IPS DF 4.7 (cell line): ENCODE results near the gene SLC25A6.
"Not testable (repeated sequence)": the region's sequence is repeated elsewhere in the genome, so short reads cannot be mapped to it uniquely, and the experiment has no call there.

Experiments
- DNase-seq: peaks from one replicate; pipeline ENCODE4 v3.0.0-alpha.2; 2013; ENCODE audit warnings: low spot score; ENCODE audit errors: extremely low read depth

Gene SLC25A6

DNA sequence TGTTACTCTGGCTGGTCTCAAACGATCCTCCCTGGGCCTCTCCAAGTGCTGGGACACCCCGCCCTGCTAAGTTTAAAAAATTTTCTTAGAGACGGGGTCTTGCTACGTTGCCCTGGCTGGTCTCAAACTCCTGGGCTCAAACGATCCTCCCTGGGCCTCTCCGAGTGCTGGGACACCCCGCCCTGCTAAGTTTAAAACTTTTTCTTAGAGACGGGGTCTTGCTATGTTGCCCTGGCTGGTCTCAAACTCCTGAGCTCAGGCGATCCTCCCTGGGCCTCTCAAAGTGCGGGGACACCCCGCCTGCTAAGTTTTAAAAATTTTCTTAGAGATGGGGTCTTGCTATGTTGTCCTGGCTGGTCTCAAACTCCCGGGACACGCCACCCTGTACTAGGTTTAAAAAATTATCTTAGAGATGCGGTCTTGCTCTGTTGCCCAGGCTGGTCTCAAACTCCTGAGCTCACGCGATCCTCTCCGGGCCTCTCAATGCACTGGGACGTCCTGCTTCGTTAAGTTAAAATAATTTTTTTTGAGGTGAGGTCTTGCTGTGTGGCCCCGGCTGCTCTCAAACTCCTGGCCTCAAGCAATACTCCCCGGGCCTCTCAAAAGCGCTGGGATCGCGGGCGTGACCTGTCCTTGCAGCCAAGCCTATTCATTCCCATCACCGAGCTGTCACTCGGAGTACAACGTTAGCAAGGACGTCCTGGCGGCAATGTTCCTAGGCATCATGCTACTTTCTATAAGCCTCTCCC, 1.1 kb downstream of the SLC25A6 start:
- DNase-seq, result no peak

DNA sequence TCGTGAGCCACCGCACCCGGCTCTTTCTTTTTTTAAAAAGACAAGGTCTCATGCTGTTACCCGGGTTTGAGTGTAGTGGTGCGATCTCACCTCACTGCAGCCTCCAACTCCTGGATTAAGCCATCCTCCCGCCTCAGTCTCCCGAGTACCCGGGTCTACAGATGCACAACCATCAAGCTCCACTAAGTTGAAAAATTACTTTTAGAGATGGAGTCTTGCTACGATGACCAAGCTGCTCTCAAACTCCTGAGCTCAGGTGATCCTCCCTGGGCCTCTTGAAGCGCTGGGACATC, 2.0 kb downstream of the SLC25A6 start:
- DNase-seq, result no peak

DNA sequence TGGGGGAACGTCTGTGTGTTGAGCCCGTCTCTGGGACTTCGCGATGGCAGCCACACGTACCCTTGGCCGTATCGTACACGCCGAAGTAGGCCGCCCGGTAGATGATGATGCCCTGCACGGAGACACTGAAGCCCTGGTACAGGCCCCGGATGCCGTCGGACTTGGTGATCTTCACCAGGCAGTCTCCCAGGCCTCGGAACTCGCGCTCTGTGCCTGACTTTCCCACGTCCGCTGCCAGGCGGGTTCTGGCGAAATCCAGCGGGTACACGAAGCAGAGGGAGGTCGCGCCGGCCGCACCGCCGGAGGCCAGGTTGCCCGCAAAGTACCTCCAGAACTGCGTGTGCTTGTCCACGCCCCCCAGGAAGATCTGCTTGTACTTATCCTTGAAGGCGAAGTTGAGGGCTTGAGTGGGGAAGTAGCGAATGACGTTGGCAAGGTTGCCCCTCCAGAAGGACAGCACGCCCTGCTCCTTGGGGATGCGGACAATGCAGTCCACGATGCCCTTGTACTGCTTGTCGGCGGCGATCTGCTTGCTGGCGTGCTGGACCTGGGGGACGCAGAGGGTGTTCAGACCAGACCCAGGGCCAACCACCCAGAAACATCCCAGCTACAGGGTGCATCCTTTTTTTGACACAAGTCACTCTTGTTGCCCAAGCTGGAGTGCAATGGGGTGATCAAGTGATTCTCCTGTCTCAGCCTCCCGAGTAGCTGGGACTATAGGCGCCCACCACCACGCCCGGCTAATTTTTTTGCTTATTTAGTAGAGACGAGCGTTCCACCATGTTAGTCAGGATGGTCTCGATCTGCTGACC, 2.5 kb downstream of the SLC25A6 start:
- no peak for DNase-seq

DNA sequence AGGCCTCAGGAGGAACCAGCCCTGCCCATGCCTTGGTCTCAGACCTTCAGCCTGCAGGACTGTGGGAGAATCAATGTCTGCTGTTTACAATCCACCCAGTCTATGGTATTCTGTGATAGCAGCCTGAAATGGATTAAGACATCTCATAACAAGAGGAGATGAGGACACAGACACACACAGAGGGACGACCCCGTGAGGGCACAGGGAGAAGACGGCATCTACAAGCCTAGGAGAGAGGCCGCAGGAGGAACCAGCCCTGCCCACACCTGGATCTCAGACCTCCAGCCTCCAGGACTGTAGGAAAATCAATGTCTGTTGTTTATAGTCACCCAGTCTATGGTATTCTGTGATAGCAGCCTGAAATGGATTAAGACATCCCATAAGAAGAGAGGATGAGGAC, 3.3 kb downstream of the SLC25A6 start:
- DNase-seq, result no peak

DNA sequence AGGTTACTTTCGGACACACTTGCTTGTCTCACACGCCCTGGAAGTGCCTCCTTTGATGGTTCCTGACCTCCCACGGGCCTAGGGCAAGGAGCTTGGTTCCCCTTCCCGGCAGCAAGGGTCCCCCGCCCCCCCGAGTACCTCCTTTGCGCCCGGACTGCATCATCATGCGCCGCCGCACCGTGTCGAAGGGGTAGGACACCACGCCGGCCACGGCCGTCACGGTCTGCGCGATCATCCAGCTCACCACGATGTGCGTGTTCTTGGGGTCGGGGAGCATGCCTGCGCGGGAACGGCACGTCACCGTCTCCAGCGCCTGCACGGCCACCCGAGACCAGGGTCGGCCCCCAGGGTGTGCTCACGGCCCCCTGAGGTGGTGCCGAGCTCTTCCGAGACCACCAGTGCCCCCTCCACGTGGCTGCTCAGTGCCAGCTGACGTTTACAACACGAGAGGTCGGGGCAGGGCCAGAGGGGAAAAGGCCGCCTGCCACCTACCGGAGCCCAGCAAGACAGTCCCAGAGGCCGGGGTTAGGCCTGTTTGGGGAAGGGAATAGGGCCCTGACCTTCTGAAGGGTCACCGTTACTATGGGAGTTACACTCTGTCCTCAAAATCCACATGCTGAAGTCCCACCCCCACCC, 4.7 kb downstream of the SLC25A6 start:
- no peak for DNase-seq

DNA sequence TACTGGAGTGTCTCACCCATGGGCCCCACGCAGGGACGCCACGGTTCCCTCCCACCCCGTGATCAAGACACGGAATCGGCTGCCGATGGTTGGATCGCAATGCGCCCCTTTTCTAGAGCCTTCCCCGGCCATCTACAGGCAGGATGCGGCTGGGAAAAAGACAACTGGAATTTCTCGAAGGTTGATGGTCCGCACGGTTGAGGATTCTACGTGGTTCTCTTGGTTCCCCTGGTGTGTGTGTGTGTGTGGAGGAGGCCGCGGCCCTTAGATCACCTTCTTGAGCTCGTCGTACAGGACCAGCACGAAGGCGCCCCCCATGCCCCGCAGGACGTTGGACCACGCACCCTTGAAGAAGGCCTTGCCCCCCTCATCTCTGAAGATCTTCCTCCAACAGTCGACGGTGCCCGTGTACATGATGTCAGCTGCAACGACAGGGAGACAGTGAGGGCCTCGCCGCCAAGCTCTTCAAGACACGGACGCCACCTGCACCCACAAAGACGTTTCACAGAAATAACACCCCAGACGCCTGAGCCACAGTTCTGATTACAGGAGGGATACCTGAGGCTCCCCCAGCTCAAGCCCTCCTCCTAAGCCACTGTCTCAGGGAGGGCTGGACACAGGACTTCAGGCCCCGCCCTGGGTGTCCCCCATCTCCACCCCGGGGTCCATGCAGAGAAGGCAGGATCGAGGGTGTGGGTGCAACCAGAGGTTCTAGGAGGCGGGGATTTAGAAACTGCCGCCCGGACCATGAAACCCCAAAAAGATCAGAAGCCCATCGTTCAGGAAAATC, 5.4 kb downstream of the SLC25A6 start:
- no peak for DNase-seq

DNA sequence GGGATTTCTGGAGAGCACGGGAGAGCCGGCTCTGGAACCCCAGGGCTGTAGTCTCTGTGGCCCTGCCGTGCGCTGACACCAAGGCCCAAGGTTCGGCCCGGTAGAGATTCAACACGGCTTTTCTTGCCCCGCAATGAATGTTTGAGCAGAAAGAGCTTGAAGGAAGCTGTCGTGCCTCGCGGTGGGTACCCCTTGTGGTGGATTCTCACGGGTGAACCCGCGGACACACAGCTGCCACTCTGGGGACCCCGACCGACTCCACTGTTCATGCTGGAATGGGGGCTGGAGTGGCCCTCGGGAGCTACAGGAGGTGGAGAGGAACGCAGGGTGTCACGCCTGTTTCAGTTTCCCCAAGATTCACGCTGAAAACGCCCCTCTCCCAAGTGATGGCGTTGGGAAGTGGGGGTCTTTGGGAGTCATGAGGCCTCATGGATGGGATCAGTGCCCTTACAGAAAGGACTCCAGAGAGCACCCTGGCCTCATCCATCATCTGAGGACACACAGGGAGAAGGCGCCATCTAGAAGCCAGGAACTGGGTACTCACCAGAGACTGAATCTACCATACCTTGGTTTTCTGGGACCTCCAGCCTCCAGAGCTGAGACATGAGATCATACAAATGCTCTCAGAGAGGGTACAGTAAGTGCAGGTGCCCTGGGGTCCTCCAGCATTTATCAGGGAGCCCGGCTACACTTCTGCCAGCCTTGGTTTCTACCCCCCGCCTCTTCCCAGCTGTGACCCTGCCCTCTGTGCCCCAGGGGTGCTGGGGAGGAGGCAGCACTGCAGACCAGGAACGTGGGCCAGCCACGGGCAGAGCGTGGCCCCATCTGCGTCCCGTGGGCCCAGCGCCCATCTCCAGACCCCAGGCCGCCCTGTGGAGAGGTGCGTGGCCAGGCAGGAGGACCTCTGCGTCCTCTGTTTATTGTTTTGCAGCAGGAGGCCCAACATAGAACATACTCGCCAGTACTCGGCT, 6.4 kb downstream of the SLC25A6 start:
- DNase-seq, result no peak

DNA sequence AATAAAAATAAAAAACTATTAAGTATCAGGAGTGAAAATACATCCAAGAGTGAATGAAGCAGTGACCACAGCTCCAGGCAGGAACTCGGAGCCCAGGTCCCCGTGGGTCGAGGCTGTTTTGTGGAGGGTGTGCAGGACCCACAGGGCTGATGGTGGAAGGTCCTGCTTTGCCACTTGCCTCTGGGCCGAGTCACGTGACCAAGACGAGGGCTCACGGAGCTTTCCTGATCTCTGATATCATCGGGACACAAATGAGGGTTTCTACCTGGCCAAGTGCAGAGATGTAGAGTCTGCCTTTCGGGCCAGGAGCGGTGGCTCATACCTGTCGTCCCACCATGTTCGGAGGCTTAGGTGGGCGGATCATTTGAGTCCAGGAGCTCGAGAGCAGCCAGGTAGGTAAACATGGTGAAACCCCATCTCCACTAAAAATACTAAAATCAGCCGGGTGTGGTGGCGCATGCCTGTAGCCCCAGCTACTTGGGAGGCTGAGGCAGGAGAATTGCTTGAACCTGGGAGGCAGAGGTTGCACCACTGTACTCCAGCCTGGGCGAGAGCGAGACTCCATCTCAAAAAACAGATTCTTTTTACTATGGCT, 7.2 kb downstream of the SLC25A6 start:
- DNase-seq, result no peak

DNA sequence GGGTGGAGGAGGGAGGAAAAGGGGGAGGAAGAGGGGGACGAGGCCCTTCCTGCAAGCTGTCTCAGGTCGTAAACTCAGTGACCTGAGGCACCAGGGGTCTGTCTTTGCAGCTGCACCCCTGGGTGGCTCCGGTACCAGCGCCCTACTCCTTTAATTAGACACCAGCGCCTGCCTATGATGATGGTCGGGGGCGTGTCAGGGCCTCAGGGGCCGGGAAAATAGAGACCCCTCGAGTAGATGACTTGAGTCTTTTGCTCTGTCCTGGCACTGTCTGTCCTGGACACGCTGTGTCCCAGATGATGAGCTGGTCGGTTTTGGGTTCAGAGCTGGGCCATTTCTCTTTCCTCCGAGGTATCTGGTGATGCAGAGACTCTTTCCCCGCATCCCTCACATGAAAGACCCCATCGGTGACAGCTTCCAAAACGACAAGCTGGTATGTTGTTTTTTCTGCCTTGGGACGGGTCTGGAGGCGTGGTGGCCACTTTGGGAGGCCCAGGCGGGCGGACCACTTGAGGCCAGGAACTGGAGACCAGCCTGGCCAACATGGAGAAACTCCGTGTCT, 11.2 kb downstream of the SLC25A6 start:
- DNase-seq, result no peak

DNA sequence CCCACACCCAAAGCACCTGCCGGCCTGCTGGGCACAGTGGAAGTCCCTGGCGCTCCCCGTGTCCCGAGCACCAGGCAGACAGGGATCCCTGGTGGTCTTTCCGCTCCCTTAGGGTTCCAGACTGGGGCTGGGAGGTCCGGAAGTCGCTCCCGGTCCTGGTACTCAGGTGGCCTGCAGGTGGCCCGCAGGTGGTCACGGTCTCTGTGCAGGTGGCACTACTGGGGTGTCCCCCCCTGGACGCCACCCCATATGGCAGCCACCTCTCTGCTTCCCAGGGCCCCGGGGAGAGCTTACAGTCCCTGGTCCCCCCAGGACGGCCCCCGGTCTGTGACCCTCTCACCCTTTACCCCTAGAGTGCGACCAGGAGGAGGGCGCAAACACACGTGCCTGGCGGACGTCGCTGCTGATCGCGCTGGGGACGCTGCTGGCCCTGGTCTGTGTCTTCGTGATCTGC, 13.6 kb downstream of the SLC25A6 start:
- DNase-seq, result no peak

DNA sequence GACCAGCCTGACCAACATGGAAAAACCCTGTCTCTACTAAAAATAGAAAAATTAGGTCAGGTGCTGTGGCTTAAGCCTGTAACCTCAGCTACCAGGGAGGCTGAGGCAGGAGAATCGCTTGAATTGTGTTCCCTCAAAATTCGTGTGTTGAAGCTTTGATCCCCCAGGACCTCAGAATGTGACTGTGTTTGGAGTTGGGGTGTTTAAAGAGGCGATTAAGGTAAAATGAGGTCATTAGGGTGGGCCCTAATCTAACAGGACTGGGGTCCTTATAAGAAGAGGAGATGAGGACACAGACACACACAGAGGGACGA, 23.6 kb downstream of the SLC25A6 start:
- no peak for DNase-seq

DNA sequence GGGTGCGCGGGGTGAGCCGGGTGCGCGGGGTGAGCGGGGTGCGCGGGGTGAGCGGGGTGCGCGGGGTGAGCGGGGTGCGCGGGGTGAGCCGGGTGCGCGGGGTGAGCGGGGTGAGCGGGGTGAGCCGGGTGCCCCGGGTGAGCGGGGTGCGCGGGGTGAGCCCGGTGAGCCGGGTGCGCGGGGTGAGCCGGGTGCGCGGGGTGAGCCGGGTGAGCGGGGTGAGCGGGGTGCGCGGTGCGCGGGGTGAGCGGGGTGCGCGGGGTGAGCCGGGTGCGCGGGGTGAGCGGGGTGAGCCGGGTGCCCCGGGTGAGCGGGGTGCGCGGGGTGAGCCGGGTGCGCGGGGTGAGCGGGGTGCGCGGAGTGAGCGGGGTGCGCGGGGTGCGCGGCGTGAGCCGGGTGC, 25.6 kb downstream of the SLC25A6 start:
- DNase-seq, result not testable (repeated sequence)

DNA sequence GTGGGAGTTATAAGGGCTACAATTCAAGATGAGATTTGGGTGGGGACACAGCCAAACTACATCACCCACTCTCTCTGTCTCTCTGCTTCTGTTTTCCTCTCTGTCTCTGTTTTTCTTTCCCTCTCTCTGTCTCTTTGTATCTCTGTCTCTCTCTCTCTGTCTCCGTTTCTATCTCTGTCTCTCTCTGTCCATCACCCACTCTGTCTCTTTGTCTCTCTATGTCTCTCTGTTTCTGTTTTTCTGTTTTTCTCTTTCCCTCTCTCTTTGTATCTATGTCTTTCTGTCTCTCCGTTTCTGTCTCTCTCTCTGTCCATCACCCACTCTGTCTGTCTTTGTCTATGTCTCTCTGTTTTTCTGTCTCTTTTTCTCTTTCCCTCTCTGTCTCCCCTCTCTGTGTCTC, 30.0 kb downstream of the SLC25A6 start:
- DNase-seq, result no peak

DNA sequence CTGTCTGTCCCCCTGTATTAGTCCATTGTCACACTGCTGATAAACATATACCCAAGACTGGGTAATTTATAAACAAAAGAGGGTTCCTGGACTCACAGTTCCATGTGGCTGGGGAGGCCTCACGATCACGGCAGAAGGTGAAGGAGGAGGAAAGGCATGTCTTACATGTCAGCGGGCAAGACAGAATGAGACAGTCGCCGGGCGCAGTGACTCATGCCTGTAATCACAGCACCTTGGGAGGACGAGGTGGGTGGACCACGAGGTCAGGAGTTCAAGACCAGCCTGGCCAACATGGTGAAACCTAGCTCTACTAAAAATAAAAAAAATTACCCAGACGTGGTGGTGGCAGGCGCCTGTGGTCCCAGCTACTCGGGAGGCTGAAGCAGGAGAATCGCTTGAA, 30.6 kb downstream of the SLC25A6 start:
- DNase-seq, result no peak

DNA sequence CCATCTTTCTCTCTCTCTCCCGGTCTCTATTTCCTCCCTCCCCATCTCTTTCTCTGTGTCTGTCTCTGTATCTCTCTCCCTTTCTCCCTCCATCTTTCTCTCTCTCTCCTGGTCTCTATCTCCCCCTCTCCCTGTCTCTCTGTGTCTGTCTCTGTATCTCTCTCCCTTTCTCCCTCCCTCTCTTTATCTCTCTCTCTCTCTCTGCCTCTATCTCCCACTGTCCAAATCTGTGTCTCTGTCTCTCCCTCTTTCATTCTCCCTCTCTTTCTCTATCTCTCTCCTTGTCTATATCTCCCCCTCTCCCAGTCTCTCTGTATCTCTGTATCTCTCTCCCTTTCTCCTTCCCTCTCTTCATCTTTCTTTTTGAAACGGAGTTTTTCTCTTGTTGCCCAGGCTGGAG, 31.7 kb downstream of the SLC25A6 start:
- no peak for DNase-seq

DNA sequence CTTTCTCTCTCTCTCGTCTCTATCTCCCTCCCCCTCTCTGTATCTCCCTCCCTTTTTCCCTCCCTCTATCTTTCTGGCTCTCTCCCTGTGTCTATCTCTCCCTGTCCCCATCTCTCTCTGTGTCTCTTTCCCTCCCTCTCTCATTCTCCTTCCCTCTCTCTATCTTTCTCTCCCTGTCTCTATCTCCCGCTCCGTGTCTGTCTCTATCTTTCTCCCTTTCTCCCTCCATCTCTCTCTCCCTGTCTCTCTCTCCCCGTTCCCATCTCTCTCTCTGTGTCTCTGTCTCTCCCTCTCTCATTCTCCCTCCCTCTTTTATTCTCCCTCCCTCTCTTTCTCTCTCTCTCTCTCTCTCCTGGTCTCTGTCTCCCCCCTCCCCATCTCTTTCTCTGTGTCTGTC, 32.4 kb downstream of the SLC25A6 start:
- no peak for DNase-seq

DNA sequence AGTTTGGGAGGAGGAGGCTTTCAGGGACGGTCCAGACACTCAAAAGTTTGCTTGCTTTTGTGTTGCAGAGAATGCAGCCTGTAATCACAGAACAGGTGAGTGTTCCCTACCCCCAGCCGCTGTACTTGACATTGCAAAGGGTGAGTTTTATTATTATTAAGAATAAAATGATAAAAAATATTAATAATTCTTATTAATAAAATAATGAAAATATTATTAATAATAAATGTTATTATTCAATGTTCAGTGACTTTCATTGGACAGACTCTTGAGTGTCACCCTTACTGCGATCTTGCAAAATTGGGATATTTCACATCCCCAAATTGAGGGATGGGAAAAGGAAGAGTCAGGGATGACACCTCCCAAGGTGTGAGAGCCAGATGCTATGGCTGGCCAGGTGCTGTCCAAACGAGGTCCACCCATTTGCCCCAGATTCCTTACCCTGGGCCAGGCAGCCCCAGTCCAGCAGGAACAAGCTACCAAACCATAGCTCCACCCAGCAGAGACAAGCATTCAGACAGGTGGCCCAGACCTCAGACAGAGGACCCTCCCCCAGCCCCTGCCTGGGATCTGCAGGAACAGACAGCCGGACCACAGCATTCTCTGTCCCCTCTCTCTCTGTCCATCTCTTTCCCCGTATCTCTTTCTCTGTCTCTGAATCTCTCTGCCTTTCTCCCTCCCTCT, 33.0 kb downstream of the SLC25A6 start:
- DNase-seq, result no peak

DNA sequence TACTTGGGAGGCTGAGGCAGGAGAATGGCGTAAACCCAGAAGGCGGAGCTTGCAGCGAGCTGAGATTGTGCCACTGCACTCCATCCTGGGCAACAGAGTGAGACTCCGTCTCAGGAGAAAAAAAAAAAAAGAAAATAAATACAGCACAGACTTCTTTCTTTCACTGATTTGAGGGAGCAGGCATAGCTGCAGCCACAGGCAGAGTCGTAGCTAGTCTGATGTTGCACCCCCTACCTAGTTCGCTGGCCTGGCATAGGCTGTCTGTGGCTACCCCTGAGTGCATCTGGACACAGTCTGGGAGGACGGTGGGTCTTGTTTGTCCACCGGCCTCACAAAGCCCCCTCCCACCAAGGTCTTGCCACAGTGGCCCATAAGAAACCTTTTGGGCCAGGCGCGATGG, 33.9 kb downstream of the SLC25A6 start:
- DNase-seq, result no peak
